ENCODE data around the gene KIF26A.

Gene KIF26A

GRCh38 chr14:104105071-104105821, 33.1 kb upstream of the KIF26A start:
- H3K4me3 Mint-ChIP-seq = no peak overlapping the region
- ATAC-seq (replicated peaks) = no peak

GRCh38 chr14:104105822-104106470, 32.4 kb upstream of the KIF26A start:
- DNase-seq (no peak), ATAC-seq (replicated peaks) (no peak)
- Mint-ChIP-seq H3K4me1 (ENCODE audit: low read depth in 2 of 2) (peaks cover 0 to 2% of the 10 kb centered on the region in 2 donors), H3K27ac (no peak overlapping the region), H3K9me3 (no peaks in the 10 kb centered on the region), H3K36me3 (ENCODE audit: insufficient read depth) (no peaks in the 10 kb centered on the region), H3K4me3 (no peak overlapping the region), H3K27me3 (peaks cover 0 to 7% of the 10 kb centered on the region in 2 donors)

More at GRCh38 chr14:104105071-104105821, 33.1 kb upstream of the KIF26A start:
- H3K9me3 Mint-ChIP-seq = no peaks in the 10 kb centered on the region
- H3K36me3 Mint-ChIP-seq (ENCODE audit: insufficient read depth) = no peaks in the 10 kb centered on the region
- H3K27ac Mint-ChIP-seq = no peak overlapping the region
- H3K27me3 Mint-ChIP-seq = peaks cover 0 to 7% of the 10 kb centered on the region in 2 donors
- DNase-seq = no peak
- peaks cover 0 to 2% of the 10 kb centered on the region in 2 donors for H3K4me1 Mint-ChIP-seq (ENCODE audit: low read depth in 2 of 2)

DNA sequence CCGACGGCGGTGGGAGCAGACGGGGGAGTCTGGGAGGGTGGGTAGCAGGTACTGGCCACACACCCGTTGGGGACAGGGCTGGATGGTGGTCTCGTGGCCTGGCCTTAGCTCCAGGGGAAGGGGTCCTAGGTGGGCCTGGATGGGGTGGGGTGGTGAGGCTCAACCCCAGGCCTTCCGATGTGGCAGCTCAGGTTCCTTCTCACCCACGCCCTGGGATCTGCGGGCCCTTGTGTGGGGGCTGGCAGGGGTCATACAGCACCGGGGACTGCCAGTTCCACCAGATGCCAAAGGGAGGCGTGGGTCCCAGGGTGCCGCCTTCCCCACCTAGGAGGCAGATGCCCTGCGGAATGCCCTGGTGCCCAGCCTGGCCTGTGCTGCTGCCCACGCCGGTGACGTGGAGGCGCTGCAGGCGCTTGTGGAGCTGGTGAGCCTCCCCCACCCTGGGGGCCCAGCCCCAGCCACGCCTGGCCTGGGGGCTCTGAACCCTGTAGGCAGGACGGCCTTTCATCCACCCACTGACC, 31.9 kb upstream of the KIF26A start:
- Mint-ChIP-seq H3K9me3 (no peaks in the 10 kb centered on the region), H3K27ac (no peak overlapping the region), H3K4me3 (no peak overlapping the region), H3K36me3 (ENCODE audit: insufficient read depth) (no peaks in the 10 kb centered on the region), H3K27me3 (peaks cover 0 to 7% of the 10 kb centered on the region in 2 donors), H3K4me1 (ENCODE audit: low read depth in 2 of 2) (peaks cover 0 to 2% of the 10 kb centered on the region in 2 donors)
- no peak for ATAC-seq (replicated peaks)
- DNase-seq = no peak

DNA sequence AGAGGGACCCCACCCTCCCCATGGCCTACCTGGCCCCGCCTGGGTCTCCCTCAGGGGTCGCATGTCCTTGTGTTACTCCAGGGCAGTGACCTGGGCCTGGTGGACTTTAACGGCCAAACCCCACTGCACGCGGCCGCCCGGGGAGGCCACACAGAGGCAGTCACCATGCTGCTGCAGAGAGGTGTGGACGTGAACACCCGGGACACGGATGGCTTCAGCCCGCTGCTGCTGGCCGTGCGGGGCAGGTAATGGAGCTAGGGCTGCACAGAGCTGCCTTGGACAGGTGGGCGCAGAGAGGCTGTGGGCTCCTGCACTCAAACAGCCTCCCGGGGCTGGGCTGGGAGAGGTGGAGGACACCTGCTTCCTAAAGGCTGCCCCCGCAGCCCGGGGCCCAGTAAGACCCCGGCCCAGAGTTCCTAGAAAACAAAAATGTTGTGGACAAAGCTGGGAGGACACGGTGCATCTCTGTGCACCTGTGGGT, 31.2 kb upstream of the KIF26A start:
- Mint-ChIP-seq H3K4me3 (no peak overlapping the region), H3K36me3 (ENCODE audit: insufficient read depth) (no peaks in the 10 kb centered on the region), H3K27me3 (peaks cover 0 to 7% of the 10 kb centered on the region in 2 donors), H3K4me1 (ENCODE audit: low read depth in 2 of 2) (peaks cover 0 to 2% of the 10 kb centered on the region in 2 donors), H3K27ac (no peak overlapping the region), H3K9me3 (no peaks in the 10 kb centered on the region)
- no peak for DNase-seq
- no peak for ATAC-seq (replicated peaks)

DNA sequence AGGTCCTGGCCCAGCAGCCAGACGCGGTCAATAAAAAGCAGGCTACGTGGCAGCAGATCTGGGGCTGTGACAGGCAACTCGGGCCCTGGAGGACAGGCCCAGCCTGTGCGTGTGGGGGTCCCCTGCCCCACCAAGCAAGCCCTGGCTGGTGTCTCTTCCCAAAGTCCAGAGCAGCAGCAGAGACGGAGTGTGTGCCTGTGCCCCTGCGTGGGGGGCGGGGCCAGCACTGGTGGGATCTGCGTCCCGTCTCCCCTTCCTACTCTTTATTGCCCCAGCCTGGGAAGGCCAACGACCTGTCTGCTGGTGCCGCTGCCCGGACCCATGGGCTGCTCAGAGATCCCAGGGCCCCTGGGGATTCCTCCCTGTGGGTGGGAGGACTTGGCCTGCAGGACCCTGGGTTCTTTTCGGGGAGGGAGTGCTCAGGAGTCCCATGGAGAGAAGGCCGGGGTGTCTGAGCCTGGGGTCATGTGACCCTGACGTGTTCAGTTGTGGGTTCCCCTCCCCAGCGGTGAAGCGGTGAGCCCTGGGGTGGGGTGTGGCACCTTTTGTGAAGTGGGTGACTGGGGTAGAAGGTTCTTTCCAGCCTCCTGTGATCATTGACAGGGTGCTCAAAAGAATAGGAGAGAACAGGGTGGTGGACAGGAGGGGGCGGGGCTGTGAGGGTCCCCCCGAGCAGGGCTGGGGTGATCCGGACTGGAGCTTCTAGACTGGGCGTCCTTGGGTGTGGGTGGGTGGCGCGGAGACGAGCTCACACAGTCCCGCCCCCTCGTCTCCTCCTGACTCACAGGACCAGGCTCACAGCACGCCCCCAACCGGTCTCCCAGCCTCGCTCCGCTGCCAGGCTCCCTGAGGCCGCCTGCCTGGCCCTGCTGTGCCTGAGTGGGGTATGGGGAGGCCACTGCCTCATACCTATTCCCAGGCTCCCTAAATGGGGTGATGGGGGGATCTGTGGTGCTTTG, 30.5 kb upstream of the KIF26A start:
- H3K4me3 Mint-ChIP-seq = no peak overlapping the region
- peaks cover 0 to 7% of the 10 kb centered on the region in 2 donors for H3K27me3 Mint-ChIP-seq
- H3K9me3 Mint-ChIP-seq = no peaks in the 10 kb centered on the region
- DNase-seq (no peak), ATAC-seq (replicated peaks) (no peak)
- no peaks in the 10 kb centered on the region for H3K36me3 Mint-ChIP-seq (ENCODE audit: insufficient read depth)
- peaks cover 0 to 2% of the 10 kb centered on the region in 2 donors for H3K4me1 Mint-ChIP-seq (ENCODE audit: low read depth in 2 of 2)
- H3K27ac Mint-ChIP-seq = no peak overlapping the region

DNA sequence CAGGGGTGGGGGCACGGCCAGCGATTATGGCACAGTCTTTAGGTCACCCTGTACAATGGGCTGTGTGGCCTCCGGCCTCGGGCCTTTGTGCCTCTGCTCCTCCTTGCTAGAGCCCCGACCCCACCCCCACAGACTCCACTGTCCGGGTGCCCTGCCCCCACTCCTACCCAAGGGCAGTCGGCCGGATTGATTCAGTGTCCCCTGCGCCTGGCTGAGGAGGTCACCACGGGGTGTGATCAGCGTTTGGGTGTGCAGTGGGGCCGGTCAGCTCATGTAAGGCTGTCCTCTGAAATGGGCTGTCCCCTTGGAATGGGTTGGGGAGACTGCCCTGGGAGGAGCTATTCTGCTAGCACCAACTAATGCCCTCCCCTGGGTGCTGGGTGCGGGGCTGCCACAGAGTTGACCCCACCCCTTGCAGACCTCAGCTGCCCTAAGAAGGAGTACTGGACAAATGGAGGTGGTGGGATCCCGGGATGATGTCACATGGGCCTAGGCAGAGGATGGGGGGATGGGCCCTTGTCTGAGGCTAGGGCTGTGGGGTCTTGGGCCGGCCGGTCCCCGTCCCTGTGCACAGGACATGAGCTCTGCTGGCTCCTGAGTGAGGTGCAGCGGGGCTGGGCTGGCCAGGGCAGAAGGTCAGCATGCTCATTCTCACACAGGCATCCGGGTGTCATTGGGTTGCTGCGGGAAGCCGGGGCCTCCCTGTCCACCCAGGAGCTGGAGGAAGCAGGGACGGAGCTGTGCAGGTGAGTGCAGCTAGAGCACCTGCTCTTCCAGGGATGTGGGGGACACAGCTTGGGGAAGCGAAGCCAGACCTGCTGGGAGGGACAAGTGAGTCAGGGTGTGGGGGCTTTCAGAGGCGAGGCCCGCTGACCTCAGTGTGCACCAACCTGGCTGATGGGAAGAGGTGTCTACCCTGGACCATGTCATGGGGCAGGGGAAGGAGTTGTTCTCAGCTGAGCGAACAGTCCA, 29.5 kb upstream of the KIF26A start:
- ATAC-seq (replicated peaks) (no peak), DNase-seq (no peak)
- Mint-ChIP-seq H3K27me3 (peaks cover 0 to 7% of the 10 kb centered on the region in 2 donors), H3K4me1 (ENCODE audit: low read depth in 2 of 2) (peaks cover 0 to 2% of the 10 kb centered on the region in 2 donors), H3K9me3 (no peaks in the 10 kb centered on the region), H3K4me3 (no peak overlapping the region), H3K36me3 (ENCODE audit: insufficient read depth) (no peaks in the 10 kb centered on the region), H3K27ac (no peak overlapping the region)

DNA sequence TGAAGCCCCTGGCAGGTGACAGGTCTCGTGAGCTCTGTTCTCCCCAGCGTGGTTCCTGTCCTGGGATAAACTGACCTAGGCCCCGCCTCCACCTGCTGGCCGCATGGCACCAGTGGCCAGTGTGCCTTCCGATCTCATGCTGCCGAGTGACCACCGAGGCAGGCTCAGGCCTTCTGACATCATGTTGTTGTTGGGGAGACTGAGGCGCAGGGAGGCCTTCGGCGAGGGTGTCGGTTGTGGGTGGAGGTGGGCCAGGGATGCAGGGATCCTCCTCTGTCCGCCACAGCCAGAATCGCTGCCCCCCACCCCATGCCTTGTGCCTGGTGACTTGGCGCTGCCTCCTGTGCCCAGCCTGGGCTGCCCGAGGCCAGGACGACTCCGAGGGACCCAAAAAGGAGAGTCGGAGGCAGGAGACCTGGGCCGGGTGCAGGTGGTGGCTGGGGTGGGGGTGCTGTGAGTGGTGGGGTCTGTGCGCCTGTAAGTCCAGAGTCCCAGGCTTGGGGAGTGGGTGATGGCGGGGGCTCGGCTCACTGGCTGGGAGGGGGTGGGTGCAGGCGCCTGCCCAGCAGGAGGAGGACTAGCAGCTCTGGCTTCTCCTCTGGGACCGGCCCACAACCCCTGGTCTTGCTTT, 28.5 kb upstream of the KIF26A start:
- DNase-seq (no peak), ATAC-seq (replicated peaks) (no peak)
- H3K9me3 Mint-ChIP-seq = no peaks in the 10 kb centered on the region
- peaks cover 0 to 2% of the 10 kb centered on the region in 2 donors for H3K4me1 Mint-ChIP-seq (ENCODE audit: low read depth in 2 of 2)
- H3K4me3 Mint-ChIP-seq = no peak overlapping the region
- H3K36me3 Mint-ChIP-seq (ENCODE audit: insufficient read depth) = no peaks in the 10 kb centered on the region
- H3K27ac Mint-ChIP-seq = no peak overlapping the region
- peaks cover 2 to 17% of the 10 kb centered on the region in 2 donors for H3K27me3 Mint-ChIP-seq

DNA sequence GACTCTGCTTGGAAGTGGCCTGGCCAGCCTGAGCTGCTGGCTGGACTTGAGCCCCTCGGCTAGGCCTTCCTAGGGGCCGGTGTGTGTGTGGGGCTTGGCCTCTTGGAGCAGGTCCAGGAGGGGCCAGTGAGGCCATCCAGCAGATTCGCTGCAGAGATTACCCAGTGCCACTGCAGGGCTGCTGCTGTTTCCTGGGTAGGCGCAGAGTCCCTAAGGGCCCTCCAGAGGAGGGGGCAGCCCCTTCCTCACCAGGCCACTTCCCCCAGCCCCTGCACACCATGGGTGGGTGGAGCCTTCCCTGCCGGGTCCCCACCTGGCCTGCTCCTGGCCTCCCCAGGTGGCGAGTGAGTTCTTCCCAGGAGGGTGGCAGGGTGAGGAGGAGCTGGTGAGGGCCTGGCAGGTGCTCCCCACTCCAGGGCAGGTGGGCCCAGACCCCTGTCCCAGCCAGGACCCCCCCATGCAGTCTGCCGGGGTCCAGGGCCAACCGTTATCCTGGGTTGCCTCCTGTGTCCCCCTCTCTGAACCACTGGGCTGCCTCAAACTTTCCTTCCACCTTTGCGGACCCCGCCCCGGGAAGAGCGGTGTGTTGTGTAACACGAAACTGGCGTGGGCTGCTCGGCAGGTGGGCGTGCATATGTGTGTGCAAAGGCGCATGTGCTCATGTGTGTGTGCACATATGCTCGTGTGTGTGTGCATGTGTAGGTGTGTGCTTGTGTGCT, 27.7 kb upstream of the KIF26A start:
- Mint-ChIP-seq H3K4me1 (ENCODE audit: low read depth in 2 of 2) (no peaks in the 10 kb centered on the region), H3K36me3 (ENCODE audit: insufficient read depth) (no peaks in the 10 kb centered on the region), H3K27me3 (peaks cover 10 to 25% of the 10 kb centered on the region in 2 donors), H3K4me3 (no peak overlapping the region), H3K27ac (no peak overlapping the region), H3K9me3 (no peaks in the 10 kb centered on the region)
- DNase-seq (no peak), ATAC-seq (replicated peaks) (no peak)

- H3K4me3 Mint-ChIP-seq = no peak overlapping the region
- ATAC-seq (replicated peaks) (no peak), DNase-seq (no peak)
- no peaks in the 10 kb centered on the region for H3K4me1 Mint-ChIP-seq (ENCODE audit: low read depth in 2 of 2)
- peaks cover 15 to 32% of the 10 kb centered on the region in 2 donors for H3K27me3 Mint-ChIP-seq
- H3K27ac Mint-ChIP-seq = no peak overlapping the region
- H3K36me3 Mint-ChIP-seq (ENCODE audit: insufficient read depth) = no peaks in the 10 kb centered on the region
- H3K9me3 Mint-ChIP-seq = no peaks in the 10 kb centered on the region
Observed at GRCh38 chr14:104111301-104112112, 26.9 kb upstream of the KIF26A start.

- Mint-ChIP-seq H3K4me3 (no peak overlapping the region), H3K36me3 (ENCODE audit: insufficient read depth) (no peaks in the 10 kb centered on the region), H3K4me1 (ENCODE audit: low read depth in 2 of 2) (no peaks in the 10 kb centered on the region), H3K27me3 (peaks cover 15 to 32% of the 10 kb centered on the region in 2 donors), H3K9me3 (no peaks in the 10 kb centered on the region), H3K27ac (no peak overlapping the region)
- DNase-seq (no peak), ATAC-seq (replicated peaks) (no peak)
Observed at GRCh38 chr14:104112113-104112505, 26.3 kb upstream of the KIF26A start.

Measured in effector memory CD8-positive, alpha-beta T cell (primary cell).